Caco-2 (cell line): Measurements from ENCODE around the gene ERC2. TPM values are rescaled to one million over a fixed set of nuclear protein-coding genes. Genes with fewer than 3 reads are reported as not detected.

ENCODE experiments used
- BruUV-seq: library from RNA; stranded (reverse); fragments of 400-500 nt; replicated peaks from 2 replicates; lab custom pipeline; 2021; lab: Mats Ljungman, UMichigan
- CTCF ChIA-PET: fragments of 300-600 bp; sonication (Branson Sonifier 250); formaldehyde crosslinking; loops from one replicate; lab custom pipeline; 2022; ENCODE audit warnings: antibody characterized with exemption; lab: Charles Lee
- POLR2A ChIA-PET: fragments of 300-600 bp; sonication (Branson Sonifier 250); formaldehyde crosslinking; loops from one replicate; lab custom pipeline; 2022; ENCODE audit warnings: antibody characterized with exemption; lab: Charles Lee
- DNase-seq, 2 experiments: peaks; one replicate each; pipeline versions ENCODE4 v3.0.0 to v3.0.0-alpha.2; 2020 to 2022
- H3K27me3 ChIP-seq: replicated peaks from 2 replicates; pipeline ENCODE4 v1.6.0; 2011; ENCODE audit warnings: low read length; ENCODE audit not compliant: control insufficient read depth, insufficient read depth
- H3K36me3 ChIP-seq: 2 replicates; pipeline ENCODE4 v1.5.1; 2011; ENCODE audit warnings: low read length; ENCODE audit not compliant: control insufficient read depth, insufficient read depth
- H3K4me1 ChIP-seq: fragments of 250-450 bp; sonication (Bioruptor Pico); 2 replicates; pipeline ENCODE4 v1.5.1; 2020; ENCODE audit warnings: mild to moderate bottlenecking
- H3K4me3 ChIP-seq: 2 replicates; pipeline ENCODE4 v1.5.1; 2011; ENCODE audit warnings: low read depth, mild to moderate bottlenecking, control low read depth, low read length
- H3K9me3 ChIP-seq: fragments of 250-450 bp; sonication (Bioruptor Pico); 2 replicates; pipeline ENCODE4 v1.5.1; 2020; ENCODE audit warnings: mild to moderate bottlenecking, moderate library complexity
- H3K27ac Mint-ChIP-seq: one replicate; pipeline ENCODE4 v1.8.0; 2022; ENCODE audit warnings: mixed read lengths; ENCODE audit not compliant: unreplicated experiment
- H3K27me3 Mint-ChIP-seq: one replicate; pipeline ENCODE4 v1.8.0; 2022; ENCODE audit warnings: mixed read lengths; ENCODE audit not compliant: insufficient read depth, unreplicated experiment
- H3K36me3 Mint-ChIP-seq: one replicate; pipeline ENCODE4 v1.8.0; 2022; ENCODE audit warnings: mild to moderate bottlenecking, mixed read lengths; ENCODE audit not compliant: insufficient read depth, unreplicated experiment
- H3K4me1 Mint-ChIP-seq: one replicate; pipeline ENCODE4 v1.8.0; 2022; ENCODE audit warnings: low read depth, mixed read lengths; ENCODE audit not compliant: unreplicated experiment
- H3K4me3 Mint-ChIP-seq: one replicate; pipeline ENCODE4 v1.8.0; 2022; ENCODE audit warnings: mild to moderate bottlenecking, moderate library complexity, mixed read lengths; ENCODE audit not compliant: unreplicated experiment
- H3K9me3 Mint-ChIP-seq: one replicate; pipeline ENCODE4 v1.8.0; 2022; ENCODE audit warnings: mixed read lengths; ENCODE audit not compliant: unreplicated experiment
- intact Hi-C: fragments of 100-400 bp; cut with micrococcal nuclease; formaldehyde crosslinking; loops from one replicate; pipeline ENCODE4 v1.10.0; 2022; ENCODE audit not compliant: unreplicated experiment
- total RNA-seq: library from RNA; stranded (reverse); gene quantifications from 2 replicates; pipeline ENCODE4 v1.2.3, GENCODE V29; 2022
- TF ChIP-seq, protein P1 (sequence below), 2 experiments: fragments of 200-600 bp in 1 of 2; IDR thresholded peaks; 1 replicate in 1 of 2; 2 replicates in 1 of 2; pipeline versions ENCODE4 v1.5.1 to v1.8.0; 2011 to 2022; ENCODE audit warnings: antibody characterized with exemption in 1 of 2, control low read depth in 1 of 2, inconsistent platforms in 1 of 2, low read depth in 1 of 2, low read length in 1 of 2, mild to moderate bottlenecking in 1 of 2, moderate library complexity in 1 of 2; ENCODE audit not compliant: insufficient read depth in 1 of 2, severe bottlenecking in 1 of 2, unreplicated experiment in 1 of 2

ERC2 gene
- total RNA-seq, 1 experiment from 2014 or later: 0.54 TPM

DNA sequence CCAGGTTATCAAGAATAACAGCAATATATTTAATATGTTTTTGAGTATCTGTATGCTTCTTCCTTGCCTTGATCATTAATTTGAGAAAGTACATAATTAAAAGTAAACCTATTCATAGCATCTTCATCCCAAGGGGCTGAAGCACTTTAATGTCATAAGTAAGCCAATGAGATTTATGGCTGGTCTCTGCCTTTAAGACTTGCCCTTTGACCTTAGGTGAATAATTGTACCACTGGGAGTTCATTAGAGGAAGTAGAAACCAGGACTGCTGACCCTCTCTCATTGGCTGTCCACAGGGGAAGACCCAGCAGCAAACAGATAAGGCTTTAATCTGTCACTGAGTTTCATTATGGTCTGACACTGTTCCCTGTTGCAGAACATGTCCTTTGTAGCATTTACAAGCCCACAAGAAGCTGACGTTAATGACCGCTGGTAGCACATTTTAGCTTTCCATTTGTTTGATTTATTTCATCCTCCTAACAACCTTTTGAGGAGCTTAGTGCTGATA is 16.3 kb upstream of the ERC2 start:
- POLR2A ChIA-PET: no interaction called here
- BruUV-seq: no TSS peak
- CTCF ChIA-PET: no interaction called here
- Histone ChIP-seq H3K9me3 (no peaks in the 10 kb centered on the region), H3K36me3 (no peaks in the 10 kb centered on the region), H3K27me3 (no peaks in the 10 kb centered on the region), H3K4me3 (no peak overlapping the region), H3K4me1 (no peaks in the 10 kb centered on the region)
- Mint-ChIP-seq H3K9me3 (no peaks in the 10 kb centered on the region), H3K27me3 (peaks cover 8% of the 10 kb centered on the region), H3K27ac (no peak overlapping the region), H3K36me3 (no peaks in the 10 kb centered on the region), H3K4me3 (no peak overlapping the region), H3K4me1 (no peaks in the 10 kb centered on the region)
- intact Hi-C loops: no loop called here
- no peak for DNase-seq
- TF ChIP-seq, protein P1, sequence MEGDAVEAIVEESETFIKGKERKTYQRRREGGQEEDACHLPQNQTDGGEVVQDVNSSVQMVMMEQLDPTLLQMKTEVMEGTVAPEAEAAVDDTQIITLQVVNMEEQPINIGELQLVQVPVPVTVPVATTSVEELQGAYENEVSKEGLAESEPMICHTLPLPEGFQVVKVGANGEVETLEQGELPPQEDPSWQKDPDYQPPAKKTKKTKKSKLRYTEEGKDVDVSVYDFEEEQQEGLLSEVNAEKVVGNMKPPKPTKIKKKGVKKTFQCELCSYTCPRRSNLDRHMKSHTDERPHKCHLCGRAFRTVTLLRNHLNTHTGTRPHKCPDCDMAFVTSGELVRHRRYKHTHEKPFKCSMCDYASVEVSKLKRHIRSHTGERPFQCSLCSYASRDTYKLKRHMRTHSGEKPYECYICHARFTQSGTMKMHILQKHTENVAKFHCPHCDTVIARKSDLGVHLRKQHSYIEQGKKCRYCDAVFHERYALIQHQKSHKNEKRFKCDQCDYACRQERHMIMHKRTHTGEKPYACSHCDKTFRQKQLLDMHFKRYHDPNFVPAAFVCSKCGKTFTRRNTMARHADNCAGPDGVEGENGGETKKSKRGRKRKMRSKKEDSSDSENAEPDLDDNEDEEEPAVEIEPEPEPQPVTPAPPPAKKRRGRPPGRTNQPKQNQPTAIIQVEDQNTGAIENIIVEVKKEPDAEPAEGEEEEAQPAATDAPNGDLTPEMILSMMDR (IDR thresholded peaks at IDR 0.05; ENCODE audit: insufficient read depth in 1 of 2, low read depth in 1 of 2, low read length in 1 of 2, severe bottlenecking in 1 of 2, unreplicated experiment in 1 of 2): no peak

- Histone ChIP-seq H3K9me3 (no peaks in the 10 kb centered on the region), H3K4me1 (no peaks in the 10 kb centered on the region), H3K27me3 (no peaks in the 10 kb centered on the region), H3K36me3 (no peaks in the 10 kb centered on the region), H3K4me3 (no peak overlapping the region)
- Mint-ChIP-seq H3K4me1 (no peaks in the 10 kb centered on the region), H3K36me3 (no peaks in the 10 kb centered on the region), H3K4me3 (no peak overlapping the region), H3K9me3 (no peaks in the 10 kb centered on the region), H3K27me3 (peaks cover 5% of the 10 kb centered on the region), H3K27ac (no peak overlapping the region)
- BruUV-seq: no TSS peak
- TF ChIP-seq, protein P1 (IDR thresholded peaks at IDR 0.05; ENCODE audit: insufficient read depth in 1 of 2, low read depth in 1 of 2, low read length in 1 of 2, severe bottlenecking in 1 of 2, unreplicated experiment in 1 of 2): no peak
- intact Hi-C loops: no loop called here
- POLR2A ChIA-PET: no interaction called here
- no peak for DNase-seq
- CTCF ChIA-PET: no interaction called here
Measured at GRCh38 chr3:56484122-56484521, 15.9 kb upstream of the ERC2 start.

DNA sequence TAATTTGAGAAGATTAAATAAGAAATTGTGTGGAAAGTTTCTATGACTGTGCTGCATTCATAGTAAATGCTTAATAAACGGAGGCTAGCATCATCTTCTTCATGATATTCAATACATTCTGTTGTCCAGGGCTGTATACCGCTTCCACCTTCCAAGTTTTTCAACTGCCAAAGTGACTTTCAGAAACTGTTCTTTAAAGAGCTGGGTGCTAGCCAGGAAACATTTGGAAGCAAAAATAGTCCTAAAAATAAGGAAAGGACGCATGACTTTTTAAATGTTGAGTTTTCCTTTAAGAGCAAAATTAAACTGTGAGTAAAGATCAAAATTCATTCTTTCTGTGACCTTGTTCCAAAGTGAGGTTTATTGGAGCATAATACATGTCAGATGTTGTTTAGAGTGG is 9.4 kb upstream of the ERC2 start:
- H3K9me3 Mint-ChIP-seq: no peaks in the 10 kb centered on the region
- CTCF ChIA-PET: no interaction called here
- POLR2A ChIA-PET: no interaction called here
- no peak for DNase-seq
- Histone ChIP-seq H3K27me3 (no peaks in the 10 kb centered on the region), H3K9me3 (no peaks in the 10 kb centered on the region; the same call in 1 of the 2 replicates), H3K36me3 (no peaks in the 10 kb centered on the region), H3K4me1 (no peaks in the 10 kb centered on the region), H3K4me3 (no peak overlapping the region)
- peaks cover 10% of the 10 kb centered on the region for H3K27me3 Mint-ChIP-seq
- H3K27ac Mint-ChIP-seq: no peak overlapping the region
- intact Hi-C loops: no loop called here
- no peak overlapping the region for H3K4me3 Mint-ChIP-seq
- no peaks in the 10 kb centered on the region for H3K36me3 Mint-ChIP-seq
- no peaks in the 10 kb centered on the region for H3K4me1 Mint-ChIP-seq
- TF ChIP-seq, protein P1 (IDR thresholded peaks at IDR 0.05; ENCODE audit: insufficient read depth in 1 of 2, low read depth in 1 of 2, low read length in 1 of 2, severe bottlenecking in 1 of 2, unreplicated experiment in 1 of 2): no peak
- BruUV-seq: no TSS peak
